Measurements from ENCODE around the gene PEAR1.

PEAR1 gene

DNA sequence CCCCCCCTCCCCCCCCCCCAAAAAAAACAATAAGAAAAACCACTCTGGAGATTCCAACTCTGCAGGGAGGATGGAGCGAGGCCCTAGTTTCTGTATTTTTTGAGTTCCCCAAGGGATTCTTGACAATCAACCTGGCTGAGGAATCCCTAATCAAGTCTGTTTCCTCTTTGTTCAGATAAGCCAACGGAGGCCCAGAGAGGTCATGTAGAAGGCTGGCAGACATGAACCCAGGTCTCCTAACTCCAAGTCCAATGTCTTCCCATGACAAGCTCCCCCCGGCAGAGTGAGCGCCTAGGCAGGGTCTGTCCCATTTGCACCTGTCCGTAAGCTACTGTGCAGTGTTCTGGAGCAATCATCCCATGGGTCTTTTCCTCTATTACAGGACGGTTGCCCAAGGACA is 66.4 kb downstream of the PEAR1 start:
- H3K27me3 Mint-ChIP-seq: no peaks in the 10 kb centered on the region
- H3K4me1 Mint-ChIP-seq: peaks cover 57% of the 10 kb centered on the region
- H3K9me3 Mint-ChIP-seq: no peaks in the 10 kb centered on the region
- peaks cover 10% of the 10 kb centered on the region for H3K36me3 Mint-ChIP-seq
- no peak overlapping the region for H3K27ac Mint-ChIP-seq
- H3K4me3 Mint-ChIP-seq: no peak overlapping the region

DNA sequence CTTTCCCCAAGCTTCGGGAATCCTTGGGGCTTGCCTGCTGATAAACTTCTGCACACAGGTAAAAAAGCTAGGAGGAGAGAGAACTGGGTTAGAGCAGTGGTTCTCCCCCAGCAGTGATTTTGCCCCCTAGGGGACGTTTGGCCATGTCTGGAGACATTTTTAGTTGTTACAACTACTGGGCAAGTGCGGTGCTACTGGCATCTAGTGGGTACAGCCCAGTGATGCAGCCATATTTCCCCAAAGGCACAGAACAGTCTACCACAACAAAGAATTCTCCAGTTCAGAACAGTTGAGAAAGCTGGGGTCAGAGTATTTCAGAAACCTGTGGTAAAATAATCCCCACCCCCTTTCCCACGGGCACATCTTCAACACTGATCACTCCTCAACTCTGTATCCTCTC is 68.2 kb downstream of the PEAR1 start:
- Mint-ChIP-seq H3K4me1 (peaks cover 57% of the 10 kb centered on the region), H3K27me3 (no peaks in the 10 kb centered on the region), H3K36me3 (peaks cover 10% of the 10 kb centered on the region), H3K4me3 (peak overlapping the region; percentile 2), H3K9me3 (no peaks in the 10 kb centered on the region), H3K27ac (no peak overlapping the region)

DNA sequence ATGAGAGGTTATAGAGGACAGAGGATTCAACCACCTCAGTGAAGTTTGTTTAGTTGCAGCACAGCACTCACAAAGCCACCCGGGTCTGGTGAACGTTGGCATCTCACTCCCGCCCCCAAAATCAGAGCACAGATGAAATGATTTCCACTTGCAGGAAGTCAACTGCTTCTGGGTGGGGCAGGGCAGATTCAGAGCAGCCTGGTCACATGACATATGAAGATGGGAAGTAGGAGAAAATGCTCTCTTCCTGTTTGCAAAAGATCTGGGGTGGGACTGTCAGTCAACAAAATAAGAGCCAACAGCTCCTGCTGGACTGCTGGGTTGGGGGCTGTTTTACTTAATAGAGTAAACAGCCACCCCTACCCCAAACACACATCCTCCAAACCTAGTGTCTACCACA is 70.1 kb downstream of the PEAR1 start:
- H3K27ac Mint-ChIP-seq: peak overlapping the region; percentile 43
- no peaks in the 10 kb centered on the region for H3K9me3 Mint-ChIP-seq
- peaks cover 50% of the 10 kb centered on the region for H3K4me1 Mint-ChIP-seq
- H3K4me3 Mint-ChIP-seq: peak overlapping the region; percentile 83
- H3K36me3 Mint-ChIP-seq: peaks cover 9% of the 10 kb centered on the region
- H3K27me3 Mint-ChIP-seq: no peaks in the 10 kb centered on the region

DNA sequence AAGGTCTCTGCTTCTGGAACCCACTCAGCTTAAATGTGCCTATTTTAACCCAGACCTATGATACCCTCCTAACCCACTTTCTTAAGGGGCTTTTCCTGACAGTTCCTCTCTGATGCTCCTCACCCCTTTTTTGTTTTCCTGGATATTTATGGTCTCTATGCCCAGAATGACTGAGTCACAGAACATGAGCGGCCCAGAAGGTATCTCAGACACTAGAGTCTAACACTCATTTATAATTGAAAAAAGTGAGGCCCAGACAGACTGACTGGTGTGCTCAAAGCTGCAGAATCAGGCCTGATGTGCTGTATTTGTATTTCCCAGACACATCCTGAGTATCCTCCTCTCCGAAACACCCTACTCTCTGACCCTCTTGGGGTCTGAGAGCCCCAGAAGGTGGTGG is 70.9 kb downstream of the PEAR1 start:
- peak overlapping the region; percentile 83 for H3K4me3 Mint-ChIP-seq
- peak overlapping the region; percentile 71 for H3K27ac Mint-ChIP-seq
- H3K9me3 Mint-ChIP-seq: no peaks in the 10 kb centered on the region
- peaks cover 5% of the 10 kb centered on the region for H3K36me3 Mint-ChIP-seq
- H3K4me1 Mint-ChIP-seq: peaks cover 42% of the 10 kb centered on the region
- no peaks in the 10 kb centered on the region for H3K27me3 Mint-ChIP-seq
